Measurements from ENCODE around the gene EMC7.

- TF ChIP-seq, protein P1, sequence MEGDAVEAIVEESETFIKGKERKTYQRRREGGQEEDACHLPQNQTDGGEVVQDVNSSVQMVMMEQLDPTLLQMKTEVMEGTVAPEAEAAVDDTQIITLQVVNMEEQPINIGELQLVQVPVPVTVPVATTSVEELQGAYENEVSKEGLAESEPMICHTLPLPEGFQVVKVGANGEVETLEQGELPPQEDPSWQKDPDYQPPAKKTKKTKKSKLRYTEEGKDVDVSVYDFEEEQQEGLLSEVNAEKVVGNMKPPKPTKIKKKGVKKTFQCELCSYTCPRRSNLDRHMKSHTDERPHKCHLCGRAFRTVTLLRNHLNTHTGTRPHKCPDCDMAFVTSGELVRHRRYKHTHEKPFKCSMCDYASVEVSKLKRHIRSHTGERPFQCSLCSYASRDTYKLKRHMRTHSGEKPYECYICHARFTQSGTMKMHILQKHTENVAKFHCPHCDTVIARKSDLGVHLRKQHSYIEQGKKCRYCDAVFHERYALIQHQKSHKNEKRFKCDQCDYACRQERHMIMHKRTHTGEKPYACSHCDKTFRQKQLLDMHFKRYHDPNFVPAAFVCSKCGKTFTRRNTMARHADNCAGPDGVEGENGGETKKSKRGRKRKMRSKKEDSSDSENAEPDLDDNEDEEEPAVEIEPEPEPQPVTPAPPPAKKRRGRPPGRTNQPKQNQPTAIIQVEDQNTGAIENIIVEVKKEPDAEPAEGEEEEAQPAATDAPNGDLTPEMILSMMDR (IDR thresholded peaks at IDR 0.05) = no peak
- TF ChIP-seq POLR2A (IDR thresholded peaks at IDR 0.05) = no peak
- TF ChIP-seq POLR2AphosphoS5 (IDR thresholded peaks at IDR 0.05) = no peak
Measured at GRCh38 chr15:34059946-34060345, 41.7 kb downstream of the EMC7 start.
